Kidney tubule cell (primary cell): ENCODE results near the gene ADGRB2.

ENCODE experiments used
- DNase-seq: peaks from one replicate; pipeline ENCODE4 v3.0.0-alpha.2; 2018; ENCODE audit warnings: low spot score

The ADGRB2 gene

GRCh38 chr1:31749785-31750735 is 14.1 kb downstream of the ADGRB2 start:
- no peak for DNase-seq

- DNase-seq, result no peak
Observed at GRCh38 chr1:31748365-31748764, 15.8 kb downstream of the ADGRB2 start.

DNA sequence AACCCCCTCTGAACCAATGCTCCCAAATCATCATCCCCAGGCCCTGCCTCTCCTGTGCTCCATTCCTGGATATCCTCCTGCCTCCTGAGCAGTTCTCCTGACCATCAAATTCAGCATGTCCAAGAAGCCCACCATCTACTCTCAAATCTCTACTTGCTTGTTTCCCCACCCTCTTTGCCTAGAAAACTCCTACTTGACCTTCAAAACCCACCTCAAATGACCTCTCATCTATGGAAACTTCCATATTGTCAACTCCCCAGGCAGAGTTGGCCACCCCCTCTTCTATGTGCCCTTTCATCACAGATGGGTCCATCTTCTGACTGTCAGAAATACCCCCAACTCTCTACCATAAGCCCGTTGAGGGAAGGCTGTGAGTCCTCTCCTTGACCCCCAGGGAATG is 16.8 kb downstream of the ADGRB2 start:
- no peak for DNase-seq

- DNase-seq, result no peak
Observed at GRCh38 chr1:31746687-31747086, 17.5 kb downstream of the ADGRB2 start.

DNA sequence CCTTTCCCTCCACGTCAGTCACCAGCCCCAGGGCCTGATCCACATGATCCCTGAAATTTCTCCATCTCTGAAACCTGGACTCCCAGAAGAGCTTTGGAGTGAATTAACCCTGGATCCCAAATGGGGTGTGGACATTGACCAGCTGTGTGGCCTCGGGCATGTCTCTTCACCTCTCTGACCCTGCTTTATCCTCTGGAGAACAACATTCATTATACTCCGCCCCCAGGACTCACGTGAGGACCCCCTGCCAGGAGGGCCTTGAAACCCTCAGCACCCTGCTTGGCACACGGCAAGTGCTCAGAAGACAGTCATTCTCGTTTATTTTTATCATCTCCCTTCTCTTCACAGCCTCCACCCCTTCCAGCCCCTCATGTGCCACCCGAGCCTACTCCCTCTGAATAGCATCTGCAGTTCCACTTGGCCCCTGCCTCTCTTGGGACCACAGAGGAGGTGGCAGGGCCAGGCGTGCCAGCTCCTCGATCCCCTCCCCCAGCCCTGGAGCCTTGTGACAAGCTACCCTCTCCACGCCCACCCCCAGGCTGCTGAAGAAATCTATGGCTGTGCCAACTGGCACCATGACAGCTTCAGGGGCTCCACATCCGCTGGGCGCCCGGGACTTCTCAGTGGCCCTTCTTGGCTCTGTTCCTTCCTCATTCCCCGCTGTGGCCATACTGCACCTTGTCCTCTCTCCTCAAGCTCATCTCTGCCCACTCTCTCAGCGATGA is 18.0 kb downstream of the ADGRB2 start:
- DNase-seq, result no peak

- DNase-seq, result peak; percentile 64
Observed at GRCh38 chr1:31745096-31745945, 18.8 kb downstream of the ADGRB2 start.

DNA sequence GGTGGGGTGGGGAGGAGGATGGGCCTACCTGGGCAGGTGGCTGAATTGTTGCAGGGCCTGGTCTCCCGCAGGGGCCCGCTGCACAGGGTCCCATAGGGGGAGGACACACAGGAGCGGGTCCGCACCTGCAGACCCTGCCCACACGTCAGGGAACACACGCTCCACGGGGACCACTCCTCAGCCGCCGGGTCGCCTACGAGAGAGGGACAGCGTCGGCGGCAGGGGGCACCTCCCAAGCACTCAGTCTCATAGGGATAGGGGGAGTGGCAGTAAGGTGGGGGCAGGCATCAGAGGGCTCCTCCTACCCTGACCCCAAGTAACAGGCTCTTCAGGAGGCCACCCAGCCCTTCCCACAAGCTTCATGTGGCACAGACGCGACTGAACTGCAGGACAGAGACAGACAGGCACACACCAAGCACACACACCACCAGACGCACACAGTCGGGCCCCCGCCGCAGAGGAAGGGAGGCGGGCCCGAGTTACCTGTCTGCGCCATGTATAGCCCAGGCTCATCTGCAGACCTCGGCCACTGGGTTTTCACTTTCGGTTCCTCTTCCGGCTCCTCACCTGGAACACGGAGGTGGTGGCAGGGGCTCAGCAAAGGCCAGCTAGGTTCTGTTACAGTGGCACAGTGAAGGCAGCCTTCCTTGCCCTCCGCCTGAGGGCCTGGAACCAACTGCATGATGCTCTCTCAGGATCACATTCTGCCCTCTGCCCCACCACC is 19.8 kb downstream of the ADGRB2 start:
- DNase-seq, result no peak

GRCh38 chr1:31742462-31743212 is 21.5 kb downstream of the ADGRB2 start:
- DNase-seq, result no peak

DNA sequence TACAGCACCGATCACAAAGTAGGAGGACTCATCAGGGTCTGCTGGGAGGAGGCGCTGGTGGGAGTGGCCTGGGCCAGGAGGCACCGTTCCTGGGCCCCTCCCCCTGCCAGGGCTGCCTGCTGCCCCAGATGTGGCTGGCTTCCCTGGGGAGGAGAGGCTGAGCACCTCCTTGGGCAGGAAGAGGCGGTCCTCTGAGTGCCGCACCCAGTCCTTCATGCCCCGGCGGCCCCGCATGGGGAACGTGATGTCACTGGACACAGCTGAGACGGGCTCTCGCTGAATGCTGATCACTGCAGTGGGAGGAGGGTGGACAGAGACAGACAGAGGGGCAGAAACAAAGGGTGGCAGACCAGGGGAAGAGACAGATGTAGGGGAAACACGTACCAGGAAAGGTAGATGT is 24.8 kb downstream of the ADGRB2 start:
- DNase-seq, result peak; percentile 29

DNA sequence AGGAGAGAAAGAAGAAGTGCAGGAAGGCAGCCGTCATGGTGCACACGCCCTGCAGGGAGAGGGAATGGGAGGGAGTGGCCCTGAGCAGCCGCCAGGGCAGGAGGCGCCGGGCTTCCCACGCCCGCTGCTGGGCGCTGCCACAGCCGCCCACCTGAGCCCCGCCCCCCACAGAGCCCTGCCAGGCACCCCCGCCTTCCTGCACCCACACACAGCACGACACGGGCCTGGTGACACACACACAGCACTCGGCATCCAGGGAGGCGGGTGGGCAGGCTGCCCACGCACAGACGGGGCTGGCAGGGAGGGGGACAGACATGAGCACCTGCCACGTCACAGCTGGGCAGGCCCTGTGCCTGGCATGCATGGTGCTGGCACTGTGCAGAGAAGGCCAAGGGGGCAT is 27.5 kb downstream of the ADGRB2 start:
- peak; percentile 17 for DNase-seq

DNA sequence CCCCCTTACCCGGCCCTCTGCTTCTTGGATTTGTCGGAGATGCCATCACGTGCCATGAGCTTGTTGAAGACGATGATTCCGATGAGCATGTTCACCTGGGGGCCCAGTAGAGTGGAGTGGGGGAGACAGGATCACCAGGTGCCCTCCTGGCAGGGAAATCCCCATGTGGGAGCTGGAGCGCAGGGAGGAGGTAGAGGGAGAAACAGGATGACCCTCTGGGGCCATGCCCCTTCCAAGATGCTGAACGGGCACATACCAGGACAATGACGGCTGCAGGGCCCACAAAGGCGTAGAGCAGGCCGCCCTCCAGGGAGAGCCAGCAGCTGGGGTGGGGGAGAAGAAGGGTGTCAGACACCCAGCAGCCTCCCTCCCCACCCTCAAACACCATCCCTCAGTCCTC is 28.6 kb downstream of the ADGRB2 start:
- peak; percentile 32 for DNase-seq

DNA sequence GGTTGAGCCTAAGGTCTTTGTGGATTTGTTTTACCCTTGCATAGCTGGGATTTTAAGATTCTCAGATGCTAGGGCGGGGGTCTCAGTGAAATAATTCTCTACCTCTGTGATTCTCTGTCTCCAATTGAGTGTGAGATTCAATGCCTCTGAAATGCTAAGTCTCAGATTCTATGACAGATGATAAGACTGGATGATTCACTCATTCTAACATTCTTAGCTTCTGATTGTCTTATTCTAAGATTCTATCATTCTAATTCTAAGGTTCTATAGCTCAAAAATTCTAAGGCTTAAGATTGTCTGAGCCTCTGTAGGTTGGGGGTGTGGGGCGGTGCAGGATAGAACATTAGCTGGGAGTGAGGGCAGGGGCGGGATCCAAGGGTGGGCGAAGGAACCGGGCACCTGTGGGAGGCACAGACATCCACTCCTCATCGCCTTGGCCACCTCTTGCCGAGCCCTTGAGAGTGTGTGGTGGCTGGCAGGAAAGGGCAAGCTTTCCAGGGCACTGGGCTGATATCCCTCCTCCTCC is 29.5 kb downstream of the ADGRB2 start:
- DNase-seq, result peak; percentile 17

GRCh38 chr1:31733389-31734219 is 30.5 kb downstream of the ADGRB2 start:
- DNase-seq, result no peak

DNA sequence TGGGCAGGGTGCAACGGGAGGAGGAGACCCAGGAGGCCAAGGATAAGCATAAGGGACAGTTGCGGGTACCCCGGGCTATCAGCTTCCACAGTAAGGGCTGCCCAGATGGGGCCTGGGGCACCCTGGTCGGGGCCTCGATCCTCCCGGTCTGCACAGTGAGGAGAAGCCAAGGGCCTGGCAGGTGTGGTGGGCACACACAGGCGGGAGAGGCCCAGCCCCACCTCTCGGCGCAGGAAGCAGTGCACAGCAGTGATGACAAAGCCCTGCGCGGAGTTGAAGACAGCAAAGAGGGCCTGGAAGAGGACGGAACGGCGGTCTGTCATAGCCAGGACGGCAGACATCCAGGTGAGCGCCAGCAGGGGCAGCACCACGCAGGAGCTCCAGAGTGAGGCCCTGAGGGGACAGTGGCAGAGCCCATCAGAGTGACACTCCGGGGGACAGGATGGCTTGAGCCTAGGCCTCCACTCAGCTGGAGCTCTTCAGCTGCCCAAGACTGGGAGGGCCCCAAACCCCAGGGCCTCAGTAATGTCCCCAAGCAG is 31.3 kb downstream of the ADGRB2 start:
- DNase-seq, result no peak

GRCh38 chr1:31732343-31732742 is 31.8 kb downstream of the ADGRB2 start:
- no peak for DNase-seq

GRCh38 chr1:31731049-31731565 is 33.0 kb downstream of the ADGRB2 start:
- DNase-seq, result no peak

DNA sequence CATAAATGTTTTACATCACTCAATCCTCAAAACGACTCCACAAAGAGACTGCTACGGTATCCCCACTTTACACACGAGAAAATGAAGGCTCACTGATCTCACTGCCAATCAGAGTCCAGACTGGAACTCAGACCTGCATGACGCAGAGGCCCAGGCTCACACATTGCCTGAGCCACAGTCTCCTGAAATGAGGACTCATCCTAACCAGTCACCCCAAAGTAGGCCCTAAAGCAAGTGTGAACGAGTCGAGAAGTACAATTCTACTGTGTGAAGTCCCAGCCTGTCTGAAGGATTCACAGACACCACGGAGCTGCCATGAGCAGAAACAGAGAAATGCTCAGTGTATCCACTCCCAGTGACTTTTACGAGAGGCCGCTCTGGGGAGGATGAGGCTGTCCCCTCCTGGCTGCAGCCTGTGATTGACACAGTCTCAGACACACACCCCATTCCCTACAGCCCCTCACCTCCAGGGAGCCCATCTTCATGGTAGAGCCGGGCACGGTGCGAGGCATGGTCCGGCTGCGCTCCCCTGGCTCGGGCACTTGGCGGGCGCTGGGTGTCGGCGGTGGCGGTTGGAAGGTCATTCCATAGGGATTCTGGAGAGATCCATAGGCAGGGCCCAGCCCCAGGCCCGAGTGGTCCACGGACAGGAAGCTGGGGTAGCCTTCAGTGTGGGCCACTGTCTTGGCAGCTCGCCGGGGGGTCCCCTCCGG is 33.6 kb downstream of the ADGRB2 start:
- no peak for DNase-seq

- DNase-seq, result no peak
Observed at GRCh38 chr1:31727849-31728248, 36.3 kb downstream of the ADGRB2 start.

DNA sequence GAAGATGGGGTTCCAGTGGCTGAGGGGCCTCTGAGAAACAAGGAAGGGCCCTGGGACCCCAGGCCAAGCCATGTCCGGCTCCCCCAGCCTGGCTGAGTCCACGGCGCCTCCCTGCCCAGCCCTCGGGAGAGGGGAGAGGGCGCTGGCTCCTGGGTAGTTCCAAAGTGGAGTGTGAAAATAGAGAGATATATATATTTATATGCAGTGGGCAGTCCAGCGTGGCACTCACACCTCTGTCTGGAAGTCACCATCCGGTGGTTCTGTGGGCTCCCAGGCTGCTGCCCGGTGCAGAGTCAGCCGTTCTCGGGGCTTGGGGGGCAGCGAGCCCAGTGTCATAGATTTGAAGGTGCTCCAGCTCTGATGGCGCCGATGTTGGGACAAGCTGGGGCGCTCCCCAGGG is 36.9 kb downstream of the ADGRB2 start:
- DNase-seq, result no peak
